Epithelial cell of prostate (primary cell): ENCODE data around the gene MUC6.
A peak's percentile ranks its signal among the peaks of the same experiment; 100 is the strongest.

ENCODE experiments used
- DNase-seq: peaks from one replicate; pipeline ENCODE4 v3.0.0-alpha.2; 2011; ENCODE audit warnings: low read depth, low spot score
- H3K27ac ChIP-seq: fragments of 450-650 bp; 2 replicates; pipeline ENCODE4 v1.5.1; 2017; ENCODE audit warnings: mild to moderate bottlenecking

MUC6 gene

GRCh38 chr11:1073851-1074243 lies 37.3 kb upstream of the MUC6 start:
- H3K27ac ChIP-seq = no peak overlapping the region
- no peak for DNase-seq

- DNase-seq = no peak
- H3K27ac ChIP-seq = no peak overlapping the region
These were observed 36.8 kb upstream of the MUC6 start for GRCh38 chr11:1073261-1073724.

GRCh38 chr11:1072821-1073231 lies 36.3 kb upstream of the MUC6 start:
- H3K27ac ChIP-seq = no peak overlapping the region
- no peak for DNase-seq

GRCh38 chr11:1072116-1072820 lies 35.8 kb upstream of the MUC6 start:
- H3K27ac ChIP-seq = no peak overlapping the region
- no peak for DNase-seq

GRCh38 chr11:1071571-1072115 lies 35.1 kb upstream of the MUC6 start:
- DNase-seq = no peak
- no peak overlapping the region for H3K27ac ChIP-seq

GRCh38 chr11:1070594-1071462 lies 34.3 kb upstream of the MUC6 start:
- DNase-seq = no peak
- H3K27ac ChIP-seq = no peak overlapping the region

GRCh38 chr11:1069740-1070139 lies 33.2 kb upstream of the MUC6 start:
- DNase-seq = no peak
- H3K27ac ChIP-seq = no peak overlapping the region

- DNase-seq = no peak
- no peak overlapping the region for H3K27ac ChIP-seq
These were observed 31.4 kb upstream of the MUC6 start for GRCh38 chr11:1067812-1068496.

GRCh38 chr11:1064167-1064566 lies 27.6 kb upstream of the MUC6 start:
- DNase-seq = no peak
- H3K27ac ChIP-seq = no peak overlapping the region

GRCh38 chr11:1062075-1062820 lies 25.7 kb upstream of the MUC6 start:
- H3K27ac ChIP-seq = no peak overlapping the region
- no peak for DNase-seq

GRCh38 chr11:1060852-1061616 lies 24.5 kb upstream of the MUC6 start:
- H3K27ac ChIP-seq = peak overlapping the region; percentile 4
- peak; percentile 36 for DNase-seq

GRCh38 chr11:1060410-1060809 lies 23.9 kb upstream of the MUC6 start:
- H3K27ac ChIP-seq = no peak overlapping the region
- DNase-seq = no peak

- no peak for DNase-seq
- no peak overlapping the region for H3K27ac ChIP-seq
These were observed 23.2 kb upstream of the MUC6 start for GRCh38 chr11:1059759-1060158.

GRCh38 chr11:1057806-1058205 lies 21.3 kb upstream of the MUC6 start:
- H3K27ac ChIP-seq = no peak overlapping the region
- no peak for DNase-seq

- no peak for DNase-seq
- H3K27ac ChIP-seq = no peak overlapping the region
These were observed 19.7 kb upstream of the MUC6 start for GRCh38 chr11:1055990-1056771.

GRCh38 chr11:1055109-1055703 lies 18.7 kb upstream of the MUC6 start:
- DNase-seq = no peak
- H3K27ac ChIP-seq = no peak overlapping the region

GRCh38 chr11:1054143-1055108 lies 17.9 kb upstream of the MUC6 start:
- no peak for DNase-seq
- no peak overlapping the region for H3K27ac ChIP-seq
